A549 (cell line): Measurements from ENCODE around the gene ZFP62. TPM values are rescaled to one million over a fixed set of nuclear protein-coding genes. Genes with fewer than 3 reads are reported as not detected.

Experiments
- ATAC-seq, 2 experiments: fragments of 200-7000 bp in 1 of 2; fragments of >200 bp in 1 of 2; cut with Nextera tagmentation in 1 of 2; cut with Tn5 transposase in 1 of 2; 3 replicates each; pipeline versions ENCODE4 v1.8.0 to v1.9.1; 2018 to 2020; ENCODE audit warnings: mild to moderate bottlenecking in 1 of 2, moderate library complexity in 1 of 2
- CTCF ChIA-PET: fragments of 300-600 bp; sonication (Branson Sonifier 250); formaldehyde crosslinking; extraction: SDS; loops from one replicate; lab custom pipeline; 2021; ENCODE audit warnings: antibody characterized with exemption, inconsistent platforms; lab: Yijun Ruan, JAX
- POLR2A ChIA-PET: fragments of 350-600 bp; formaldehyde crosslinking; extraction: SDS; loops from one replicate; lab custom pipeline; 2021; ENCODE audit warnings: antibody characterized with exemption, inconsistent platforms; lab: Yijun Ruan, JAX
- DNase-seq, 2 experiments: peaks; one replicate each; pipeline versions ENCODE4 v3.0.0 to v3.0.0-alpha.2; 2011 to 2016; ENCODE audit warnings: low read depth in 1 of 2, low spot score in 1 of 2
- FAIRE-seq: peaks from 2 replicates; lab custom pipeline; 2011; peaks lifted over from hg19 to GRCh38; lab: Jason Lieb, UNC
- H3K27ac ChIP-seq, 2 experiments: fragments of >200 bp; sonication (Bioruptor Twin); formaldehyde crosslinking; 3 replicates each; pipeline ENCODE4 v1.5.1; 2016 to 2017
- H3K4me1 ChIP-seq: fragments of >200 bp; sonication (Bioruptor Twin); formaldehyde crosslinking; 3 replicates; pipeline ENCODE4 v1.6.1; 2016
- H3K4me2 ChIP-seq: fragments of >200 bp; sonication (Bioruptor Twin); formaldehyde crosslinking; 3 replicates; pipeline ENCODE4 v1.6.1; 2016
- H3K4me3 ChIP-seq: fragments of >200 bp; sonication (Bioruptor Twin); formaldehyde crosslinking; 3 replicates; pipeline ENCODE4 v1.5.1; 2016
- H3K9me3 ChIP-seq: fragments of >200 bp; sonication (Bioruptor Twin); formaldehyde crosslinking; 3 replicates; pipeline ENCODE4 v1.6.1; 2016
- EHF ChIP-seq: fragments of 250-450 bp; sonication (Bioruptor Pico); IDR thresholded peaks from 2 replicates; pipeline ENCODE4 v1.5.0; 2020; ENCODE audit warnings: mild to moderate bottlenecking
- EP300 ChIP-seq, 2 experiments: fragments of >200 bp; sonication (Bioruptor Twin); formaldehyde crosslinking; IDR thresholded peaks; 2 replicates in 1 of 2; 3 replicates in 1 of 2; pipeline ENCODE4 v1.6.1; 2016 to 2017
- FOSL2 ChIP-seq, 2 experiments: fragments of 450-650 bp in 1 of 2; fragments of >200 bp in 1 of 2; sonication (Bioruptor Twin) in 1 of 2; formaldehyde crosslinking; IDR thresholded peaks; 2 replicates each; pipeline versions ENCODE4 v1.5.0 to v1.6.1; 2016 to 2020; ENCODE audit warnings: mild to moderate bottlenecking in 1 of 2, moderate library complexity in 1 of 2
- FOXS1 ChIP-seq: fragments of 250-450 bp; sonication (Bioruptor Pico); IDR thresholded peaks from 2 replicates; pipeline ENCODE4 v1.5.0; 2020; ENCODE audit warnings: mild to moderate bottlenecking, moderate library complexity
- HEYL ChIP-seq: fragments of 250-450 bp; sonication (Bioruptor Pico); IDR thresholded peaks from 2 replicates; pipeline ENCODE4 v1.8.0; 2021; ENCODE audit warnings: mild to moderate bottlenecking, moderate library complexity
- JUN ChIP-seq, 2 experiments: fragments of >200 bp; sonication (Bioruptor Twin); formaldehyde crosslinking; IDR thresholded peaks; 2 replicates in 1 of 2; 3 replicates in 1 of 2; pipeline ENCODE4 v1.6.1; 2016 to 2017
- POLR2AphosphoS2 ChIP-seq: conservative IDR thresholded peaks from 2 replicates; pipeline ENCODE4 v1.6.1; 2012; ENCODE audit warnings: low read length, improper control_type of control experiment, inconsistent platforms
- RCOR1 ChIP-seq: fragments of 150-350 bp; IDR thresholded peaks from 2 replicates; pipeline ENCODE4 v1.6.1; 2014; ENCODE audit warnings: antibody characterized with exemption, low read length, low read depth
- RFX5 ChIP-seq: fragments of 450-650 bp; IDR thresholded peaks from 2 replicates; pipeline ENCODE4 v1.7.1; 2014; ENCODE audit warnings: antibody characterized with exemption, mild to moderate bottlenecking, moderate library complexity
- SMC3 ChIP-seq: fragments of >200 bp; sonication (Bioruptor Twin); formaldehyde crosslinking; IDR thresholded peaks from 3 replicates; pipeline ENCODE4 v1.6.1; 2018; ENCODE audit warnings: inconsistent platforms
- TFCP2L1 ChIP-seq: fragments of 250-450 bp; sonication (Bioruptor Pico); IDR thresholded peaks from 2 replicates; pipeline ENCODE4 v1.5.0; 2021; ENCODE audit warnings: mild to moderate bottlenecking
- whole genome bisulfite sequencing: methylation state at CpG from one replicate; pipeline ENCODE4 v1.1.6; 2017; ENCODE audit errors: missing lambda C conversion rate; 5-methylcytosine and 5-hydroxymethylcytosine counted together
- polyA plus RNA-seq, 4 experiments: library from polyadenylated mRNA; depleted of rRNA in 3 of 4; stranded (reverse); fragments of >200 nt; fragmentation: RNase III in 1 of 4; extraction: RNeasy Plus Mini Kit Qiagen cat#74134 plus additional on column Dnase treatment in 1 of 4; gene quantifications; 2 replicates in 3 of 4; 3 replicates in 1 of 4; pipeline ENCODE4 v1.2.3, GENCODE V29; 2011 to 2017
- TF ChIP-seq, protein P1 (sequence below): fragments of >200 bp; sonication (Bioruptor Twin); formaldehyde crosslinking; IDR thresholded peaks from 3 replicates; pipeline ENCODE4 v1.5.1; 2016
- TF ChIP-seq, protein P2 (sequence below): IDR thresholded peaks from 2 replicates; pipeline ENCODE4 v1.6.1; 2012
- TF ChIP-seq, protein P3 (sequence below): fragments of 250-450 bp; sonication (Bioruptor Pico); IDR thresholded peaks from 2 replicates; pipeline ENCODE4 v1.5.0; 2021; ENCODE audit warnings: mild to moderate bottlenecking, moderate library complexity, borderline replicate concordance
- TF ChIP-seq, protein P4 (sequence below): fragments of >200 bp; sonication (Bioruptor Twin); formaldehyde crosslinking; IDR thresholded peaks from 3 replicates; pipeline ENCODE4 v1.6.1; 2016
- TF ChIP-seq, protein P5 (sequence below): fragments of 150-350 bp; IDR thresholded peaks from 2 replicates; pipeline ENCODE4 v1.6.1; 2014; ENCODE audit warnings: low read depth, mild to moderate bottlenecking, low read length
- TF ChIP-seq, protein P6 (sequence below): fragments of 200-600 bp; sonication (generic); IDR thresholded peaks from 2 replicates; pipeline ENCODE4 v1.6.1; 2016; ENCODE audit warnings: antibody characterized with exemption, mild to moderate bottlenecking, moderate library complexity

ZFP62 gene
- polyA plus RNA-seq, 2 of the 4 experiments (the other 2 are of a cell fraction), result 13.9 to 23.4 TPM

DNA sequence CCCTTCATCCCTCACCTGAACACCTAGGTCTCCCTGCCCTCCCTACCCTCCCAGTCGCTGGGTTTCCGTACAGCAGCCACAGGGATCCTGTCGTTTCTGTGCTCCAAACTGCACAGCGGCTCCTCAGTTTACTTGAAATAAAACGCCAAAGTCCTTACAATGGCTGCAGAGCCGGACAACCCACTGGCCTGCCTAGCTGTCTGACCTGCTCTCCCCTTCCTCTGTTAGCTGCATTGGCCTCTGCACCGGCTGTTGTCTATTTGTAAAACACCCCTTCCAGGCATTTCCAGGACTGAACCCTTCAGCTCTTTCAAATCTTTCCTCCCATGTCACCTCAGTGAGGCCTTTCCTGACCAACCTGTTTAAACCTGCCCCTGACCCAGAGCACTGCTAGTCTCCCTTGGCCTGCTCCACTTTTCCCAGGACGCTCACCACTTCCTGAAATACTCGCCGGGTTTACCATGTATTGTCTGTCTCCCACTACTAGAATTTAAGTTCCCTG lies 49.4 kb downstream of the ZFP62 start:
- CTCF ChIA-PET, result interaction anchor here (1.0 to 1.2 kb wide), 3 partner anchors 20 to 57 kb away, joined by 3 read pairs; no protein-coding TSS in a partner anchor
- peak overlapping the region; percentile 86 for H3K4me2 ChIP-seq

More for the DNA sequence above, 49.4 kb downstream of the ZFP62 start:
- peaks cover 30% of the 10 kb centered on the region for H3K4me1 ChIP-seq
- ATAC-seq (no peak), FAIRE-seq (no peak), DNase-seq (no peak)
- 0 out of 3 replicates have a peak overlapping the region, but pooled peaks have one; percentile 76 for H3K4me3 ChIP-seq
- H3K9me3 ChIP-seq, result no peaks in the 10 kb centered on the region
- peak overlapping the region; percentile 99 to 100; a peak in 4 of 6 replicates for H3K27ac ChIP-seq
- TF ChIP-seq RFX5 (no peak), FOSL2 (IDR thresholded peaks at IDR 0.05) (no peak), FOSL2 (CRISPR knock-in tag; IDR thresholded peaks at IDR 0.05) (no peak), JUN (IDR thresholded peaks at IDR 0.05) (no peak), TFCP2L1 (CRISPR knock-in tag) (no peak), SMC3 (no peak), FOXS1 (CRISPR knock-in tag) (no peak), HEYL (CRISPR knock-in tag) (no peak), EHF (CRISPR knock-in tag) (no peak), POLR2AphosphoS2 (no peak), RCOR1 (no peak), EP300 (IDR thresholded peaks at IDR 0.05) (no peak)
- TF ChIP-seq, protein P1, sequence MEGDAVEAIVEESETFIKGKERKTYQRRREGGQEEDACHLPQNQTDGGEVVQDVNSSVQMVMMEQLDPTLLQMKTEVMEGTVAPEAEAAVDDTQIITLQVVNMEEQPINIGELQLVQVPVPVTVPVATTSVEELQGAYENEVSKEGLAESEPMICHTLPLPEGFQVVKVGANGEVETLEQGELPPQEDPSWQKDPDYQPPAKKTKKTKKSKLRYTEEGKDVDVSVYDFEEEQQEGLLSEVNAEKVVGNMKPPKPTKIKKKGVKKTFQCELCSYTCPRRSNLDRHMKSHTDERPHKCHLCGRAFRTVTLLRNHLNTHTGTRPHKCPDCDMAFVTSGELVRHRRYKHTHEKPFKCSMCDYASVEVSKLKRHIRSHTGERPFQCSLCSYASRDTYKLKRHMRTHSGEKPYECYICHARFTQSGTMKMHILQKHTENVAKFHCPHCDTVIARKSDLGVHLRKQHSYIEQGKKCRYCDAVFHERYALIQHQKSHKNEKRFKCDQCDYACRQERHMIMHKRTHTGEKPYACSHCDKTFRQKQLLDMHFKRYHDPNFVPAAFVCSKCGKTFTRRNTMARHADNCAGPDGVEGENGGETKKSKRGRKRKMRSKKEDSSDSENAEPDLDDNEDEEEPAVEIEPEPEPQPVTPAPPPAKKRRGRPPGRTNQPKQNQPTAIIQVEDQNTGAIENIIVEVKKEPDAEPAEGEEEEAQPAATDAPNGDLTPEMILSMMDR, result no peak
- TF ChIP-seq, protein P2, sequence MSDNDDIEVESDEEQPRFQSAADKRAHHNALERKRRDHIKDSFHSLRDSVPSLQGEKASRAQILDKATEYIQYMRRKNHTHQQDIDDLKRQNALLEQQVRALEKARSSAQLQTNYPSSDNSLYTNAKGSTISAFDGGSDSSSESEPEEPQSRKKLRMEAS, result no peak
- TF ChIP-seq, protein P3, sequence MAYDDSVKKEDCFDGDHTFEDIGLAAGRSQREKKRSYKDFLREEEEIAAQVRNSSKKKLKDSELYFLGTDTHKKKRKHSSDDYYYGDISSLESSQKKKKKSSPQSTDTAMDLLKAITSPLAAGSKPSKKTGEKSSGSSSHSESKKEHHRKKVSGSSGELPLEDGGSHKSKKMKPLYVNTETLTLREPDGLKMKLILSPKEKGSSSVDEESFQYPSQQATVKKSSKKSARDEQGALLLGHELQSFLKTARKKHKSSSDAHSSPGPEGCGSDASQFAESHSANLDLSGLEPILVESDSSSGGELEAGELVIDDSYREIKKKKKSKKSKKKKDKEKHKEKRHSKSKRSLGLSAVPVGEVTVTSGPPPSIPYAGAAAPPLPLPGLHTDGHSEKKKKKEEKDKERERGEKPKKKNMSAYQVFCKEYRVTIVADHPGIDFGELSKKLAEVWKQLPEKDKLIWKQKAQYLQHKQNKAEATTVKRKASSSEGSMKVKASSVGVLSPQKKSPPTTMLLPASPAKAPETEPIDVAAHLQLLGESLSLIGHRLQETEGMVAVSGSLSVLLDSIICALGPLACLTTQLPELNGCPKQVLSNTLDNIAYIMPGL (CRISPR knock-in tag), result no peak
- TF ChIP-seq, protein P4, sequence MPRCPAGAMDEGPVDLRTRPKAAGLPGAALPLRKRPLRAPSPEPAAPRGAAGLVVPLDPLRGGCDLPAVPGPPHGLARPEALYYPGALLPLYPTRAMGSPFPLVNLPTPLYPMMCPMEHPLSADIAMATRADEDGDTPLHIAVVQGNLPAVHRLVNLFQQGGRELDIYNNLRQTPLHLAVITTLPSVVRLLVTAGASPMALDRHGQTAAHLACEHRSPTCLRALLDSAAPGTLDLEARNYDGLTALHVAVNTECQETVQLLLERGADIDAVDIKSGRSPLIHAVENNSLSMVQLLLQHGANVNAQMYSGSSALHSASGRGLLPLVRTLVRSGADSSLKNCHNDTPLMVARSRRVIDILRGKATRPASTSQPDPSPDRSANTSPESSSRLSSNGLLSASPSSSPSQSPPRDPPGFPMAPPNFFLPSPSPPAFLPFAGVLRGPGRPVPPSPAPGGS, result no peak
- TF ChIP-seq, protein P5, sequence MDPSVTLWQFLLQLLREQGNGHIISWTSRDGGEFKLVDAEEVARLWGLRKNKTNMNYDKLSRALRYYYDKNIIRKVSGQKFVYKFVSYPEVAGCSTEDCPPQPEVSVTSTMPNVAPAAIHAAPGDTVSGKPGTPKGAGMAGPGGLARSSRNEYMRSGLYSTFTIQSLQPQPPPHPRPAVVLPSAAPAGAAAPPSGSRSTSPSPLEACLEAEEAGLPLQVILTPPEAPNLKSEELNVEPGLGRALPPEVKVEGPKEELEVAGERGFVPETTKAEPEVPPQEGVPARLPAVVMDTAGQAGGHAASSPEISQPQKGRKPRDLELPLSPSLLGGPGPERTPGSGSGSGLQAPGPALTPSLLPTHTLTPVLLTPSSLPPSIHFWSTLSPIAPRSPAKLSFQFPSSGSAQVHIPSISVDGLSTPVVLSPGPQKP, result no peak
- TF ChIP-seq, protein P6, sequence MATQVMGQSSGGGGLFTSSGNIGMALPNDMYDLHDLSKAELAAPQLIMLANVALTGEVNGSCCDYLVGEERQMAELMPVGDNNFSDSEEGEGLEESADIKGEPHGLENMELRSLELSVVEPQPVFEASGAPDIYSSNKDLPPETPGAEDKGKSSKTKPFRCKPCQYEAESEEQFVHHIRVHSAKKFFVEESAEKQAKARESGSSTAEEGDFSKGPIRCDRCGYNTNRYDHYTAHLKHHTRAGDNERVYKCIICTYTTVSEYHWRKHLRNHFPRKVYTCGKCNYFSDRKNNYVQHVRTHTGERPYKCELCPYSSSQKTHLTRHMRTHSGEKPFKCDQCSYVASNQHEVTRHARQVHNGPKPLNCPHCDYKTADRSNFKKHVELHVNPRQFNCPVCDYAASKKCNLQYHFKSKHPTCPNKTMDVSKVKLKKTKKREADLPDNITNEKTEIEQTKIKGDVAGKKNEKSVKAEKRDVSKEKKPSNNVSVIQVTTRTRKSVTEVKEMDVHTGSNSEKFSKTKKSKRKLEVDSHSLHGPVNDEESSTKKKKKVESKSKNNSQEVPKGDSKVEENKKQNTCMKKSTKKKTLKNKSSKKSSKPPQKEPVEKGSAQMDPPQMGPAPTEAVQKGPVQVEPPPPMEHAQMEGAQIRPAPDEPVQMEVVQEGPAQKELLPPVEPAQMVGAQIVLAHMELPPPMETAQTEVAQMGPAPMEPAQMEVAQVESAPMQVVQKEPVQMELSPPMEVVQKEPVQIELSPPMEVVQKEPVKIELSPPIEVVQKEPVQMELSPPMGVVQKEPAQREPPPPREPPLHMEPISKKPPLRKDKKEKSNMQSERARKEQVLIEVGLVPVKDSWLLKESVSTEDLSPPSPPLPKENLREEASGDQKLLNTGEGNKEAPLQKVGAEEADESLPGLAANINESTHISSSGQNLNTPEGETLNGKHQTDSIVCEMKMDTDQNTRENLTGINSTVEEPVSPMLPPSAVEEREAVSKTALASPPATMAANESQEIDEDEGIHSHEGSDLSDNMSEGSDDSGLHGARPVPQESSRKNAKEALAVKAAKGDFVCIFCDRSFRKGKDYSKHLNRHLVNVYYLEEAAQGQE, result no peak
- WGBS, result 92% methylated on average over 10 of the region's 10 CpGs
- POLR2A ChIA-PET, result interaction anchor here (0.8 kb wide), 1 partner anchor 49 kb away, joined by 3 read pairs; no protein-coding TSS in a partner anchor
